SH-SY5Y (cell line): ENCODE measurements around the gene SIGLEC10.

Source experiments
- GATA2 ChIP-seq: IDR thresholded peaks from 2 replicates; pipeline ENCODE4 v1.6.1; 2011; ENCODE audit warnings: mild to moderate bottlenecking, low read depth, low read length
- GATA3 ChIP-seq: IDR thresholded peaks from 2 replicates; pipeline ENCODE4 v1.6.1; 2011; ENCODE audit warnings: low read depth, mild to moderate bottlenecking, low read length, moderate library complexity

DNA sequence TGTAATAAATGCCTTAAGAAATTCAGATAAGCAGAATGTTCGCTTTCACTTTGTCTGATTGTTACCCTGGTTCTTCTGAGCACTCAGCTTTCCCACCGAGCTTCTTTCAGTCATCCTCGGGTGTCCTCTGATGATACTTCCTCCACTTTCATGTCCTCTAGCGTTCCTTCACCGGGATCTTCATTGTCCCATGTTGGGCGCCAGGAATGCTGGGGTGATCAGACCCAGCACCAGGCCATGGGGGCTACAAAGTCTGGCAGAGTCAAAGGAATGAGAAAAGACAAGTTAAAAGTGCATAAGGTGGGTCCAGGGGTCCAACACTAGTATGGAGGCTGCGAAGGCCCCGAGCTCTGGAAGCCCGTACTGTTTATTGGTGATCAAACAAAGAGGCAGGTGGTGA lies 15.3 kb downstream of the SIGLEC10 start:
- TF ChIP-seq GATA3 (no peak), GATA2 (no peak)
